ENCODE data around the gene IQSEC2. TPM values are rescaled to one million over a fixed set of nuclear protein-coding genes. Genes with fewer than 3 reads are reported as not detected.

The IQSEC2 gene
- total and polyA plus RNA-seq, 3 donors from 2014 or later: 15.6 to 19.9 (median 19.3) TPM

DNA sequence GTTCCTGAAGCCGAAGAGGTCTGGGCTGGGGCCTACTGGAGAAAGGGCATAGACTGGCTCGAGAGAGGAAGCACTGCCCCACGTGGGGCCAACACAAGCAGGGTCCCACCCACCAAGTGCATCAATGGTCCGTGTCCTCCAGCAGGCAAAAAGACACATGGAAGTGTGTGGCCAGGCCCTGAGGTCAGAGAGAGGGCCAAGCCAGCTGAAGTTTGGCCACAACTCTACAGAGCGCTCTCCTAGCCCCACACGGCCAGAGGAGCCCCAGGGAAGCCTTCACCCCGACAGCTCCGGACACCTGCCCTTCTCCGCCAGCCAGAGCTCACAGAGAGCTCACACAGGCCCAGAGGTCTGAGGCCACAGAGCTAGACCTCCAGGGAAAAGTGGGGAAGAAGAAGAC is 47.8 kb downstream of the IQSEC2 start:
- no peak for DNase-seq
- Histone ChIP-seq H3K4me3 (no peak overlapping the region), H3K27me3 (no peaks in the 10 kb centered on the region), H3K4me1 (no peaks in the 10 kb centered on the region), H3K9me3 (no peaks in the 10 kb centered on the region), H3K36me3 (ENCODE audit: low read depth, missing control alignments) (no peaks in the 10 kb centered on the region), H3K27ac (no peak overlapping the region)
- TF ChIP-seq, protein P1, sequence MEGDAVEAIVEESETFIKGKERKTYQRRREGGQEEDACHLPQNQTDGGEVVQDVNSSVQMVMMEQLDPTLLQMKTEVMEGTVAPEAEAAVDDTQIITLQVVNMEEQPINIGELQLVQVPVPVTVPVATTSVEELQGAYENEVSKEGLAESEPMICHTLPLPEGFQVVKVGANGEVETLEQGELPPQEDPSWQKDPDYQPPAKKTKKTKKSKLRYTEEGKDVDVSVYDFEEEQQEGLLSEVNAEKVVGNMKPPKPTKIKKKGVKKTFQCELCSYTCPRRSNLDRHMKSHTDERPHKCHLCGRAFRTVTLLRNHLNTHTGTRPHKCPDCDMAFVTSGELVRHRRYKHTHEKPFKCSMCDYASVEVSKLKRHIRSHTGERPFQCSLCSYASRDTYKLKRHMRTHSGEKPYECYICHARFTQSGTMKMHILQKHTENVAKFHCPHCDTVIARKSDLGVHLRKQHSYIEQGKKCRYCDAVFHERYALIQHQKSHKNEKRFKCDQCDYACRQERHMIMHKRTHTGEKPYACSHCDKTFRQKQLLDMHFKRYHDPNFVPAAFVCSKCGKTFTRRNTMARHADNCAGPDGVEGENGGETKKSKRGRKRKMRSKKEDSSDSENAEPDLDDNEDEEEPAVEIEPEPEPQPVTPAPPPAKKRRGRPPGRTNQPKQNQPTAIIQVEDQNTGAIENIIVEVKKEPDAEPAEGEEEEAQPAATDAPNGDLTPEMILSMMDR (IDR thresholded peaks at IDR 0.05): no peak
- TF ChIP-seq POLR2A (IDR thresholded peaks at IDR 0.05): no peak
- WGBS, 2 donors: 95 to 96% methylated on average over 4 to 9 of the region's 9 CpGs
- intact Hi-C loops (cut with DNase I; ENCODE audit: low total_unique reads): no loop called here

DNA sequence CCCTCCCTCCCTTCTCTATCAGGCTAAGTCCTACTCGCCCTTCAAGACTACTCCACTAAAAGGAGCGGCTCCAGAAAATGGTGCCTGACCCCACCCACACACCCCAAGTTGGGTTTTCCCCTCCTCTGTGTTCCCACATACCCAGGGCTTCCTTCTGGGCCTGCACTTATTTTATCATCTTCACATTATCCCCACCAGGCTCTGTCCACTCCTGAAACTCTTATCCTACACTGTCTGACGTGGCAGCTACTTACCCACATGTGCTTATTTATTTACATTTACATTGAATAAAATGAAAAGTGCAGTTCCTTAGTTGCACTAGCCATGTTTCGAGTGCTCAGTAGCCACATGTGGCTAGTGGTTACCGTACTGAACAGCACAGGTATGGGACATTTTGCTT is 51.3 kb downstream of the IQSEC2 start:
- no peaks in the 10 kb centered on the region for H3K27me3 ChIP-seq
- intact Hi-C loops (cut with DNase I; ENCODE audit: low total_unique reads): no loop called here
- WGBS, 2 donors: 90 to 92% methylated on average over 5 of the region's 5 CpGs
- no peaks in the 10 kb centered on the region for H3K9me3 ChIP-seq
- DNase-seq: no peak
- no peak overlapping the region for H3K4me3 ChIP-seq
- no peaks in the 10 kb centered on the region for H3K4me1 ChIP-seq
- H3K27ac ChIP-seq: no peak overlapping the region
- no peaks in the 10 kb centered on the region for H3K36me3 ChIP-seq (ENCODE audit: low read depth, missing control alignments)
- no peak for TF ChIP-seq POLR2A (IDR thresholded peaks at IDR 0.05)
- TF ChIP-seq, protein P1 (IDR thresholded peaks at IDR 0.05): no peak

DNA sequence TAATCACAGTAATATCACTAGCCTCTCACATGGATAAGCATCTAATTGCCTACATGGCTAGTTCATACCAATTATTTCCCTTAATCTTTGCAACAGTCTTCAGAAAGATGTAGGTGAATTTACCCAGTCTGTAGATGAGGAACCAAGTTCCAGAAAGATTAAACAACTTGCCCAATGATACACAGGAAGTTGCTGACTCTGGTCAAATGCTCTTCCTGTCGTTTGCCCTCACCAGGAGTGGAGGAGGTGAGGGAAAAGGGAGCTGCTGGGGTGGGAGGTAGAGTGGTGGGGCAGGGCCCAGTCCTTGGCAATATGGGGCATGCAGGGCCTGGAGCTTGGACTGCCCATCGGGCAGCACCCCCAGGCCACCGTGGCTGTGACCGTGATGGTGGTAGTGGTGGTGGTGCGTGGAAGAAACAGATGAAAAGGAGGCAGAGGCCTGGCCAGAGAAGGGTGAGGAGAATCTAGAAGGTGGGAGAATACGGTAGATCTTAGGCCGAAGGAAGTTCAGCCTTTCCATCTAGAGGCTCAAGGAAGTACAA is 54.1 kb downstream of the IQSEC2 start:
- no peak for DNase-seq
- no peak for TF ChIP-seq POLR2A (IDR thresholded peaks at IDR 0.05)
- TF ChIP-seq, protein P1 (IDR thresholded peaks at IDR 0.05): no peak

DNA sequence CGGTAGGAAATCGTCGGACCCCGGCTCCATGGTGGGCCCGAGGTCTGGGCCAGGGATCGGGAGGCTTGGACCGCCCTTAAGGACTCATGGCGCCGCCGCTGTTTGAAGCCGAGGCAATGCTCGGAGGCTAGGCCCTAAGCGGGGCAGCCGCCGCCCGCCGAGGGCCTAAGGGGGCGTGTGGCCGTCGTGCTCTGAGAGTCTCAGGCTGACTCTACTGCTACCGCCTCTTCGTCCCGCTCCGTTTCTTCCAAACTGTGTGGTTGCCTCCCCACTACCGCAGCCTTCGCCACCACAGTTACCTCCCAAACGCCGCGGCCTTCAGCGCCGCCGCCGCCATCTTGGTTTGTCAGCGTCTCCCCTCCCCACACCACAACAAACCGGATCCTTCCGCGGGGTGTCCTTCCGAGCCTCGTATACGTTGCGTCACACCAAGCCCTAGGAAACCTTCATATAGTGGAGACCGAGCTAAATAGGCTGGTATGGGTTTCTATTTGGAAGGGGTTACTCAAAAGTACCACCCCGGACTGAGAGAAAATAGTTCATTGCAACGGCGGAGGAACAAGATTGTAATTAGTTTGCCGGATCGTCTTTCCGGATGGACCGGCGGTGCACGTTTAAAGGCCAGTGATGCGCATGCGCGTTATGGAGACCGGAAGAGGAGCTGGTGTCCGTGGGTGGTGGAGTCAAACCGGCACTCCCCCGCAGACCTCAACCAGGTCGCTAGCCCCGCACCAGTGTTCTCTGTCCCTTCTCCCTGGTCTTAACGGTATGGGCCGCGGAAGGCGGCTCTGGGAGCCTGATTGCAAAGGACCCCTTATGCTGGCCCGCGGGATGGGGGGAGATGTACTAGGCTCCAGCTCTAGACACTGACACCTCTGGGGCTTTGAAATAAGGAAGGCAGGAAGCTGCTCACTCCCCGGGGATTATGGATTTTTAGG is 56.3 kb downstream of the IQSEC2 start, which contains the start of gene KDM5C:
KDM5C (minus strand) TSS at position 348 of the 938 bp plus-strand sequence; CDS start at position 30, 318 bp downstream.
- TF ChIP-seq POLR2A (IDR thresholded peaks at IDR 0.05): no peak
- TF ChIP-seq, protein P1 (IDR thresholded peaks at IDR 0.05): no peak
- peaks cover 4% of the 10 kb centered on the region for H3K4me1 ChIP-seq
- H3K27me3 ChIP-seq: no peaks in the 10 kb centered on the region
- DNase-seq: peak; percentile 90
- H3K9me3 ChIP-seq: no peaks in the 10 kb centered on the region
- no peaks in the 10 kb centered on the region for H3K36me3 ChIP-seq (ENCODE audit: low read depth, missing control alignments)
- H3K4me3 ChIP-seq: peak within 1 kb of the TSS; percentile 69 to 86
- intact Hi-C loops (cut with DNase I; ENCODE audit: low total_unique reads): no loop called here
- peak within 1 kb of the TSS; percentile 90 for H3K27ac ChIP-seq
- 0 to 1% methylated on average over 2 to 47 of the region's 67 CpGs for WGBS, 2 donors

More for the DNA sequence above, 54.1 kb downstream of the IQSEC2 start:
- H3K27ac ChIP-seq: no peak overlapping the region
- 77 to 82% methylated on average over 3 to 7 of the region's 7 CpGs for WGBS, 2 donors
- intact Hi-C loops (cut with DNase I; ENCODE audit: low total_unique reads): no loop called here
- no peak overlapping the region for H3K4me3 ChIP-seq
- H3K9me3 ChIP-seq: no peaks in the 10 kb centered on the region
- H3K36me3 ChIP-seq (ENCODE audit: low read depth, missing control alignments): no peaks in the 10 kb centered on the region
- H3K4me1 ChIP-seq: peaks cover 4% of the 10 kb centered on the region
- no peaks in the 10 kb centered on the region for H3K27me3 ChIP-seq
